Stimulated activated CD4-positive, alpha-beta T cell treated with anti-CD3 and anti-CD28 coated beads, Interleukin-4, amount 100 ng/mL, for 1 hour (primary cell): Measurements from ENCODE around the gene EZH1.

Experiments
- DNase-seq: peaks from one replicate; pipeline ENCODE4 v3.0.0-alpha.2; 2020

Gene EZH1

DNA sequence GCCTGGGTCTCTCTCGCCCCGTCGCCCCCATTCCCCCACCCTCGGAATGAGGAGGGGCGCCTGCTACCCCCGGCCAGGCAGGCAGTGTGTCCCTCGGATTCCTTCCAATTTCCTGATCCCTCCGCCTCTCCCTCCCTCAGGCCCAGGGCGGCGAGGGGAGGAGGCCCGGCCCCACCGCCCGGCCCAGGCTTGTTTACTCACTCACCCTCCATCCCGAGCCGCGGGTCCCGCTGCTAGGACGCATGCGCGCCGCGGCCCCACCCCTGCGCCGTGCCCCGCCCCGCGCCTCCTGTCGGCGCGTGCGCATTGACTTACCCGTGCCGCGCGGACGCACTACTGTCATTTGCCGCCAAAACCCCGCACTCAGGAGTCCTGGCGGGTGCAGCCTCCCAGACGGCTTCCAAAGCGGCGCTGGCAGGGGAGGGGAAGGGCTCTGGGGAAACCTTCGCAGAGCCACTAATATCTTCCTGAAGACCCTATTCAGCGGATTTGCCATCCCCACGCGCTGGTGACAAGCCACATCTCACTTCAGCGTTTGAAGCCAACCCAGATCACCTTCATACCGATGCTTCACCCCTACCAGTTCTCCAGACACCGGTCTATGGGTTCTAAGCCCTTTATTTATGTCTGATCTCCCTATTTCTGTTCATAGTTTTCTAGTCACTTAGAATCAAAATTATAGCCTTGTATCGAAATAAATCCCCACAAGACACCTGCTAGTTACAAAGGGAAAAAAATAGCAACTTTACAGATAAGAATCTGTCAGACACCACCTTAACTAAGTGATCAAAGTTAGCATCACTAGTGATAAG is at the start of gene EZH1:
Gene EZH1 (minus strand): TSS at position 235 of the 812 bp plus-strand sequence. CDS start 16,099 bp downstream, outside the sequence.
- peak; percentile 90 for DNase-seq

DNA sequence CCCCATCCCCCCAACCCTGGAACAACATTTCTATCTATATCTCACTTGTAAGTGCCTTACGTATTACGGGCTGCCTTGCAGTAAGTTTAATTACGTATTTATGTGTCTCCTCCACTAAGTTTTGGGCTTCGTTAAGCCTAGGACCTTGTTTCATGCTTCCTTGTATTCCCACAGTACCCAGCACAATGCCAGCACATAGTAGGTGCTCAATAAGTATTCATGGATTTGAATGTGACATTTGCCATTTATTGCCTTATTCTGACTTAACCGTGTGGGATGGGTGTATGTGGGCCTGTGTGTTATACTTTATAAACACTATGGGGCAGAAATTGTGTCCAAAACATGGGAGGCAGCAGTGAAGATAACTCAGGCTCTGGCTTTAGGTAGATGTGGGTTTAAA is 47.7 kb upstream of the EZH1 start:
- DNase-seq = no peak

GRCh38 chr17:42791948-42792347 is 47.1 kb upstream of the EZH1 start:
- no peak for DNase-seq

GRCh38 chr17:42787266-42787665 is 42.4 kb upstream of the EZH1 start:
- DNase-seq = no peak

GRCh38 chr17:42784811-42785592 is 40.2 kb upstream of the EZH1 start:
- DNase-seq = no peak

DNA sequence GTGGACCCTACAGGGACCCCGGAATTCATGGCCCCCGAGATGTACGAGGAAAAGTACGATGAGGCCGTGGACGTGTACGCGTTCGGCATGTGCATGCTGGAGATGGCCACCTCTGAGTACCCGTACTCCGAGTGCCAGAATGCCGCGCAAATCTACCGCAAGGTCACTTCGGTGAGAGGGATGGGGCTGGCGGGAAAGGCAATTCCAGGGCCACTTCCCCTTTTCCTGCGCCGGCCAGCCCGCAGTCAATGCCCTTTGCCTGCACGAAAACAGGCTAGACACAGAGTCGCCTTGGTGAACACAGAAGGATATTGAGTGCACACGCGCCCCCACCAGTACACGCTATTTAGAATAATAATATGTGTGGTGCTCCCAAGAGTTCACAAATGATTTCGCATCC is 39.6 kb upstream of the EZH1 start:
- no peak for DNase-seq

- DNase-seq = no peak
Observed at GRCh38 chr17:42783791-42784138, 38.9 kb upstream of the EZH1 start.

GRCh38 chr17:42783062-42783790 is 38.4 kb upstream of the EZH1 start:
- DNase-seq = no peak

DNA sequence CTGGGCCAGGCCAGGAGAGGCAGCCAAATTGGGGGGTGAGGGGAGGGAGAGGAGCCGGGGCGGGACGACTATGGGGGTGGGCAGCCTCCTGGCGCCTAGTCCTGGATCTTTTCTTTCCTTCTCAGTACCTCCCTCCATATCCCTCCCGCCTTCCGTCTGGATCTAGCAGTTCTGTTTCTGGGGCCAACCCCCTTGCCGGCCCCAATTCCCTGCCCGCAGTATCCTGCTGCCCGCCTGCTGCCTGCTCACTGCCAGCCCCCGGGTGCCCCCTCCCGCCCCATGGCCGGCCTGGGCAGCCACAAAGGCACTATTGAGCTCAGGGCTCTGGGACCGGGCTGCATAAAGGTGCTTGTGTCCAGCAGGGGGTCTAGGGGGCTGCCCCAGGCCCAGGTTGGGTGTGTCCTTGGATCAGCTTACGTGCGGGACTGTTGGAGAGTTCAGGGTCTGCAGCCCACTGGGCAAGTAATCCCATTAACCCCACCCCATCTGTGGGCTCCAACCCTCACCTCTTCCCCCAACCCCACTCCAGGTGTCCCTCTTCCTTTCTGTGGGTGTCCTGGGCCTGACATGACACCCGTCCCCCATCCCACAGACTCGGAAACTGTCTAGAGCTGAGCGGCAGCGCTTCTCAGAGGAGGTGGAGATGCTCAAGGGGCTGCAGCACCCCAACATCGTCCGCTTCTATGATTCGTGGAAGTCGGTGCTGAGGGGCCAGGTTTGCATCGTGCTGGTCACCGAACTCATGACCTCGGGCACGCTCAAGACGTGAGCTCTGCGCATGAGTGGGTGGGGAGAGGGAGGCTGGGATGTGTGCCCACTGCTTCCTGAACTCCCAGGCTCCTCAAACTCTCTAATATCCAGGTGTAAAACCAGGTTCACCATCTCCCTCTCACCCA is 37.6 kb upstream of the EZH1 start:
- DNase-seq = no peak

DNA sequence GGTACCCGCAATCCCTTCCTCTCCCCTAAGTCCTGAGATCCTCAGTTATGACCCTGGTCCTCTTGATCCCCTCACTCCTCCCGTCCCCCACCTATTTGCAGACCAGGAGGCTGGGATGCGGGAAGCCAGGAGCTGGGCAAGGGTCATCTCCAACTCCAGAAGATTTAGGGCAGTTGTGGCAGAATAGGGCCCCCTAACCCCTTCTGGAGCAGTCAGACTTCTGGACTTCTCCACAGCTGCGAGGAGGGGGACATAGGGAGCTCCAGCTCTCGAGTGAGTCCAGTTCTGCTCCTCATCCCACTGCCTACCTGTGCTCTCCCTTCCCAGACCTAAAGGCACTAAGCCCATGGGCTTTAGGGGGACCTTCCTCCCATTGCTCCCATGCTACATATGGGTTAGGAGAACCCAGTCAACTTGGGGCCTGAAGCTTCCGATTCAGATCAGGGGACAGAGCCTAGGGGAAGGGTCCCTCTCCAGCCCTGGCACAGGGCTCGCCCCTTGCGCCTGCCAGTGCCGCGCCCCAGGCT is 36.9 kb upstream of the EZH1 start:
- DNase-seq = no peak

DNA sequence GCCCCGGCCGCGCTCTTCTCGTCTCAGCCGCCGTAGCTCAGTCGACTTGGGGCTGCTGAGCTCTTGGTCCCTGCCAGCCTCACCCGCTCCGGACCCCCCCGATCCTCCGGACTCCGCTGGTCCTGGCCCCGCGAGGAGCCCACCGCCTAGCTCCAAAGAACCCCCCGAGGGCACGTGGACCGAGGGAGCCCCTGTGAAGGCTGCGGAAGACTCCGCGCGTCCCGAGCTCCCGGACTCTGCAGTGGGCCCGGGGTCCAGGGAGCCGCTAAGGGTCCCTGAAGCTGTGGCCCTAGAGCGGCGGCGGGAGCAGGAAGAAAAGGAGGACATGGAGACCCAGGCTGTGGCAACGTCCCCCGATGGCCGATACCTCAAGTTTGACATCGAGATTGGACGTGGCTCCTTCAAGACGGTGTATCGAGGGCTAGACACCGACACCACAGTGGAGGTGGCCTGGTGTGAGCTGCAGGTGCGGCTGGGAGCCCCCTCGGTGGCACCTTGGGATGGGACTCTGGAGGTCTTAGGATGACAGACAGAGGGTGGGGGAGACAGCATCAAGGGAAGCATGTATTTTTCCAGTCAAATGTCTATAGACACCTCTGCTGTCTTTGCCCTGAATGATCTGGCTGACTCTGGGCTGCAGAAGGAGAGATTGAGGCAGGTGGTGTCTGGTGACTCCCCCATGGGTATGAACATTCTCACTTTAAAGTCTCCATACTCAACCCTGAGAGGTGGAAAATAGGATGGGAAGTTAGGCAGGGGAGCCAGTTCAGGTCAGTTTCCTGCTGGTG is 36.2 kb upstream of the EZH1 start:
- no peak for DNase-seq

- DNase-seq = no peak
Observed at GRCh38 chr17:42779936-42780850, 35.4 kb upstream of the EZH1 start, which contains the start of gene WNK4. Gene WNK4, plus strand, starts transcription at chr17:42780610. Its CDS starts 89 bp downstream, at chr17:42780699.

DNA sequence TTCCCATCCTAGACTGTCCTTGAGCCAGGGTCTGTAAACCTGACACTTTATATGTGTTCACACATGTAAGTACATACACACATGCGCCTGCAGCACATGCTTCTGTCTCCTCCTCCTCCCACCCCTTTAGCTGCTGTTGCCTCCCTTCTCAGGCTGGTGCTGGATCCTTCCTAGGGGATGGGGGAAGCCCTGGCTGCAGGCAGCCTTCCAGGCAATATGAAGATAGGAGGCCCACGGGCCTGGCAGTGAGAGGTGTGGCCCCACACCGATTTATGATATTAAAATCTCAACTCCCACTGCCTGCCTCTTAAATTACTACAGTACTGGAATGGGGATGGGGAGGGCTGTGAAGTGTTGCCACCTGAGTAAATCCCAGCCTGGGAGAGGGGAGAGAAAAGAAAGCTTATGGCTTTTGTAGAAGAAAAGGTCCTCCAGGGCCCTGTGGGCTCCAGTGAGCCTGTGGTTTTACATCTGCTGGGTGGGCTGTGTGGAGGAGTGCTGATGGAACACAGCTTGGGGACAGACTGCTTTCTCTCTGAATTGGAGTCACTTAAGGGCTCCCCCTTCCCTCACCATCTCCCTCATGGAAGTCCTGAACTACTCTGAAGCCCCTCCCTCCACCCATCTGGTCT is 34.6 kb upstream of the EZH1 start:
- no peak for DNase-seq

DNA sequence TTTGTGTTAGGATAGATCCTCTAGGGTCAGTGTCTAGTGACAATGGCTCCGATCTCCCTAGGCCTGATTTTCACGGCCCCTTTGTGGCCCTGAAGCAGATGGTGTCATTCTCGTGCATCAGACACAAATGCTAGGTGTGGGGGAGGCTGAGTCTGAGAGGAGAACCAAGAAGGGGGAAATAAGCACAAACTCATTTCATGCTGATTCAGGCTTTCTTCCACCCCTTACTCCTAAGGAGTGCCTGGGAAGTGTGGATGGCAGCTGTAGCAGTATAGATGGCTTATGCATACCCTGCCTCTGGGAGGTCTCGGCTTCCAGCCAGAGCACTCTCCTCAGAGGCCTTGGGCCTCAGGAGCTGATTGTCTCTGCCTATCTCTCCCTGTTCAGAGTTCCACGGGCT is 33.7 kb upstream of the EZH1 start:
- no peak for DNase-seq

GRCh38 chr17:42775534-42776098 is 30.8 kb upstream of the EZH1 start:
- DNase-seq = no peak

DNA sequence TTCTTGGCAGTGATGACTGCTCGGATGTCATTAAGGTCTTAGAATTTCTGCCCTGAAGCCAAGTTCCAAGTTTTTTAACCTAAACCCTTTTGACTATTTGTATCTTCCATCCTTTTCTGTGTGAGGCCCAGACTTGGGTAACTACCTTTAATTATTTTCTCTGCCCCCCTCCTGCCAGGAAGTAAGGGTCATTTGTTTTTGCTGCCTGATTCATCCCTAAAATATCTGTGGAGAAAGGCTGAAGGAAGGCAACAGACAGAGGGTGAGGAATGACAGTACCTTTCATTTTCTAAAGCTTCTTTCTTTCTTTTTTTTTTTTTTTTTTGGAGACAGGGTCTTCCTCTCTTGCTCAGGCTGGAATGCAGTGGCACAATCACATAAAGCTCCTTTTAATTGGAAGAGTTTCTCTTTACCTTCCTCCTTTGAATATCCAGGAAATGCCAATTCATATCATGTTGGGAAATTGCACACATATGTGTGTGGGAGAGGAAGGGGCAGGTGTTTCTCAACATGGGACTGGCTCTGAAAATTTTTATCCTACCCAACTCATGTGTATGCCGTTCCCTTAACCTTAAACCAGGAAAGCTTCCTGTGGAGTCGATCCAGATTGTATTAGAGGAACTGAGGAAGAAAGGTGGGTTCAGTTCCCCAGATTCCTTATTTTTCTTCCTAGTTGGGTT is 29.4 kb upstream of the EZH1 start:
- DNase-seq = no peak

- DNase-seq = peak; percentile 73
Observed at GRCh38 chr17:42773290-42774035, 28.6 kb upstream of the EZH1 start, which contains the start of gene VPS25. Gene VPS25, plus strand, starts transcription at chr17:42773449. Its CDS starts 27 bp downstream, at chr17:42773476.

DNA sequence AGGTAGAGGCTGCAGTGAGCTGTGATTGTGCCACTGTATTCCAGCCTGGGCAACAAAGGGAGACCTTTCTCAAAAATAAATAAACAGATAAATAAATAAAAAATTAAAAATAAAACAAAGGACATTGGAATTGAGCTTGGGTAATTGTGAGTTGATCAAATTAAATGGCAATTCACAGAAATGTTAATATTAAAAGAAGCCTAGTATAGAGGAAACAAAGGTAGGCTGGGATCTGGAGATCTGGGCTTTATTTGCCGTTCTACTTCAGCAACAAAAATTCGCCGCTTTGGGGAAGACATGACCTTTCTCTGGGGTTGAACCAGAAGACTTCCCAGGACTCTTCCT is 28.1 kb upstream of the EZH1 start:
- DNase-seq = no peak
